Subcutaneous abdominal adipose tissue (tissue), 5 donors: Measurements from ENCODE around the gene RAD17.
"Not testable (repeated sequence)": the region's sequence is repeated elsewhere in the genome, so short reads cannot be mapped to it uniquely, and the experiment has no call there.

ENCODE experiments used
- H3K27ac ChIP-seq: one replicate; pipeline ENCODE4 v1.7.0; 2013; ENCODE audit warnings: low read depth, mild to moderate bottlenecking, inconsistent platforms, low read length, moderate library complexity
- H3K27me3 ChIP-seq, 5 donors: one replicate each; pipeline ENCODE4 v1.7.0; 2013; ENCODE audit warnings: low read length in 5 of 5, inconsistent platforms in 1 of 5; ENCODE audit not compliant: control insufficient read depth in 5 of 5, insufficient read depth in 4 of 5
- H3K36me3 ChIP-seq, 5 donors: one replicate each; pipeline ENCODE4 v1.7.0; 2013; ENCODE audit warnings: low read length in 5 of 5; ENCODE audit not compliant: control insufficient read depth in 5 of 5, insufficient read depth in 5 of 5
- H3K4me1 ChIP-seq, 5 donors: one replicate each; pipeline ENCODE4 v1.7.0; 2013; ENCODE audit warnings: low read length in 5 of 5, mild to moderate bottlenecking in 3 of 5, moderate library complexity in 1 of 5; ENCODE audit not compliant: control insufficient read depth in 5 of 5, insufficient read depth in 5 of 5
- H3K4me3 ChIP-seq, 5 donors: one replicate each; pipeline ENCODE4 v1.7.0; 2013; ENCODE audit warnings: low read length in 5 of 5, low read depth in 1 of 5
- H3K9ac ChIP-seq, 5 donors: one replicate each; pipeline ENCODE4 v1.7.0; 2013; ENCODE audit warnings: low read length in 5 of 5, mild to moderate bottlenecking in 4 of 5, moderate library complexity in 3 of 5
- H3K9me3 ChIP-seq, 5 donors: one replicate each; pipeline ENCODE4 v1.7.0; 2013; ENCODE audit warnings: low read length in 5 of 5; ENCODE audit not compliant: control insufficient read depth in 5 of 5
- donor health status: healthy.
- donor health status: healthy.
- donor health status: healthy.
- donor health status: healthy.
- donor health status: healthy.

Gene RAD17

GRCh38 chr5:69432412-69433206 is 63.0 kb downstream of the RAD17 start:
- Histone ChIP-seq H3K27ac (no peak overlapping the region), H3K9ac (no peak overlapping the region), H3K36me3 (no peaks in the 10 kb centered on the region), H3K9me3 (no peaks in the 10 kb centered on the region), H3K27me3 (no peaks in the 10 kb centered on the region), H3K4me3 (no peak overlapping the region), H3K4me1 (no peaks in the 10 kb centered on the region)

- not testable (repeated sequence) for H3K4me3 ChIP-seq, H3K9me3 ChIP-seq, H3K27me3 ChIP-seq, H3K27ac ChIP-seq, H3K9ac ChIP-seq, H3K4me1 ChIP-seq, H3K36me3 ChIP-seq
These were observed 65.8 kb downstream of the RAD17 start for GRCh38 chr5:69435276-69435884.

GRCh38 chr5:69444127-69444754 is 74.6 kb downstream of the RAD17 start:
- H3K4me3 ChIP-seq, result no peak overlapping the region
- no peaks in the 10 kb centered on the region for H3K36me3 ChIP-seq
- no peaks in the 10 kb centered on the region for H3K9me3 ChIP-seq
- no peak overlapping the region for H3K27ac ChIP-seq
- no peak overlapping the region for H3K9ac ChIP-seq
- no peaks in the 10 kb centered on the region for H3K4me1 ChIP-seq
- no peaks in the 10 kb centered on the region for H3K27me3 ChIP-seq

GRCh38 chr5:69449511-69449910 is 79.9 kb downstream of the RAD17 start:
- no peak overlapping the region for H3K9ac ChIP-seq
- no peaks in the 10 kb centered on the region for H3K9me3 ChIP-seq
- no peak overlapping the region for H3K4me3 ChIP-seq
- H3K27ac ChIP-seq, result no peak overlapping the region
- H3K4me1 ChIP-seq, result no peaks in the 10 kb centered on the region
- H3K36me3 ChIP-seq, result no peaks in the 10 kb centered on the region
- no peaks in the 10 kb centered on the region for H3K27me3 ChIP-seq

- no peaks in the 10 kb centered on the region for H3K27me3 ChIP-seq
- H3K4me1 ChIP-seq, result no peaks in the 10 kb centered on the region
- no peak overlapping the region for H3K27ac ChIP-seq
- no peak overlapping the region for H3K4me3 ChIP-seq
- H3K9ac ChIP-seq, result no peak overlapping the region
- no peaks in the 10 kb centered on the region for H3K36me3 ChIP-seq
- no peaks in the 10 kb centered on the region for H3K9me3 ChIP-seq
These were observed 80.5 kb downstream of the RAD17 start for GRCh38 chr5:69450116-69450515.

GRCh38 chr5:69450527-69450926 is 80.9 kb downstream of the RAD17 start:
- H3K27ac ChIP-seq, H3K4me1 ChIP-seq, H3K27me3 ChIP-seq, H3K9ac ChIP-seq, H3K4me3 ChIP-seq, H3K36me3 ChIP-seq, H3K9me3 ChIP-seq: not testable (repeated sequence)

- Histone ChIP-seq H3K9ac (no peak overlapping the region), H3K9me3 (no peaks in the 10 kb centered on the region), H3K4me1 (no peaks in the 10 kb centered on the region), H3K36me3 (no peaks in the 10 kb centered on the region), H3K27me3 (no peaks in the 10 kb centered on the region), H3K27ac (no peak overlapping the region), H3K4me3 (no peak overlapping the region)
These were observed 82.5 kb downstream of the RAD17 start for GRCh38 chr5:69451941-69452647.

GRCh38 chr5:69453487-69453886 is 83.9 kb downstream of the RAD17 start:
- not testable (repeated sequence) for H3K27me3 ChIP-seq, H3K36me3 ChIP-seq, H3K4me1 ChIP-seq, H3K27ac ChIP-seq, H3K9me3 ChIP-seq, H3K9ac ChIP-seq, H3K4me3 ChIP-seq

GRCh38 chr5:69454460-69455249 is 85.0 kb downstream of the RAD17 start:
- Histone ChIP-seq H3K27me3 (no peaks in the 10 kb centered on the region), H3K9me3 (no peaks in the 10 kb centered on the region), H3K4me1 (no peaks in the 10 kb centered on the region), H3K9ac (no peak overlapping the region), H3K36me3 (no peaks in the 10 kb centered on the region), H3K27ac (no peak overlapping the region), H3K4me3 (no peak overlapping the region)
